HFFc6 (cell line): ENCODE results near the gene RNF214. TPM values are rescaled to one million over a fixed set of nuclear protein-coding genes. Genes with fewer than 3 reads are reported as not detected.
"Not testable (repeated sequence)": the region's sequence is repeated elsewhere in the genome, so short reads cannot be mapped to it uniquely, and the experiment has no call there.

Experiments used
- DNase-seq: peaks from one replicate; pipeline ENCODE4 v3.0.0-alpha.2; 2018
- H3K27ac Mint-ChIP-seq: 2 replicates; pipeline ENCODE4 v1.8.0; 2020; ENCODE audit warnings: mild to moderate bottlenecking, mixed read lengths
- H3K27me3 Mint-ChIP-seq: 2 replicates; pipeline ENCODE4 v1.8.0; 2021; ENCODE audit warnings: mild to moderate bottlenecking, moderate library complexity, mixed read lengths; ENCODE audit not compliant: insufficient read depth
- H3K36me3 Mint-ChIP-seq: 2 replicates; pipeline ENCODE4 v1.8.0; 2021; ENCODE audit warnings: low read depth, mixed read lengths
- H3K4me1 Mint-ChIP-seq: 2 replicates; pipeline ENCODE4 v1.8.0; 2020; ENCODE audit warnings: low read depth, mixed read lengths
- H3K4me3 Mint-ChIP-seq: 2 replicates; pipeline ENCODE4 v1.8.0; 2020; ENCODE audit warnings: mild to moderate bottlenecking, moderate library complexity, mixed read lengths
- H3K9me3 Mint-ChIP-seq: 2 replicates; pipeline ENCODE4 v1.8.0; 2020; ENCODE audit warnings: mild to moderate bottlenecking, mixed read lengths
- CTCF ChIP-seq: fragments of 200-600 bp; sonication (generic); IDR thresholded peaks from 2 replicates; pipeline ENCODE4 v1.5.0; 2021; ENCODE audit warnings: antibody characterized with exemption, mild to moderate bottlenecking
- total RNA-seq, 6 experiments: library from RNA; stranded (reverse); fragmentation: NEBNext Ultra II Directional; extraction: Animal tissue kit (Norgen Biotek cat#: 25700); gene quantifications; 2 replicates in 1 of 6; 3 replicates in 5 of 6; pipeline ENCODE4 v1.2.3, GENCODE V29; 2021

RNF214 gene
- total RNA-seq, 6 experiments from 2014 or later: 17.7 to 25.6 (median 22.1) TPM

GRCh38 chr11:117202386-117203068 is 29.9 kb upstream of the RNF214 start:
- Mint-ChIP-seq H3K27ac (peak overlapping the region; percentile 95), H3K4me3 (peak overlapping the region; percentile 93)
- DNase-seq: no peak

GRCh38 chr11:117203069-117203407 is 29.4 kb upstream of the RNF214 start:
- peaks cover 73% of the 10 kb centered on the region for H3K4me1 Mint-ChIP-seq
- peaks cover 37% of the 10 kb centered on the region for H3K36me3 Mint-ChIP-seq
- peak overlapping the region; percentile 93 for H3K4me3 Mint-ChIP-seq
- peak overlapping the region; percentile 95 for H3K27ac Mint-ChIP-seq
- TF ChIP-seq CTCF: no peak
- H3K27me3 Mint-ChIP-seq: peaks cover 7% of the 10 kb centered on the region
- DNase-seq: no peak
- no peaks in the 10 kb centered on the region for H3K9me3 Mint-ChIP-seq

More at GRCh38 chr11:117202386-117203068, 29.9 kb upstream of the RNF214 start:
- Mint-ChIP-seq H3K27me3 (peaks cover 7% of the 10 kb centered on the region), H3K4me1 (peaks cover 78% of the 10 kb centered on the region), H3K9me3 (no peaks in the 10 kb centered on the region), H3K36me3 (peaks cover 37% of the 10 kb centered on the region)
- TF ChIP-seq CTCF: no peak

- Mint-ChIP-seq H3K27ac (peak overlapping the region; percentile 95), H3K4me1 (peaks cover 64% of the 10 kb centered on the region), H3K36me3 (peaks cover 36% of the 10 kb centered on the region), H3K27me3 (peaks cover 10% of the 10 kb centered on the region), H3K4me3 (peak overlapping the region; percentile 93), H3K9me3 (no peaks in the 10 kb centered on the region)
- no peak for DNase-seq
- TF ChIP-seq CTCF: peak; percentile 21; the same call in 1 of the 2 replicates
Observed at GRCh38 chr11:117204283-117205080, 28.0 kb upstream of the RNF214 start.

GRCh38 chr11:117205211-117205818 is 27.2 kb upstream of the RNF214 start:
- Mint-ChIP-seq H3K4me1 (peaks cover 59% of the 10 kb centered on the region), H3K27ac (peak overlapping the region; percentile 74), H3K36me3 (peaks cover 32% of the 10 kb centered on the region), H3K4me3 (peak overlapping the region; percentile 30; the same call in 1 of the 2 replicates), H3K27me3 (peaks cover 12% of the 10 kb centered on the region), H3K9me3 (no peaks in the 10 kb centered on the region)
- DNase-seq: no peak
- no peak for TF ChIP-seq CTCF

GRCh38 chr11:117206111-117206510 is 26.4 kb upstream of the RNF214 start:
- not testable (repeated sequence) for H3K4me3 Mint-ChIP-seq, H3K9me3 Mint-ChIP-seq, DNase-seq
- peaks cover 51% of the 10 kb centered on the region for H3K4me1 Mint-ChIP-seq
- H3K36me3 Mint-ChIP-seq: peaks cover 25% of the 10 kb centered on the region
- H3K27me3 Mint-ChIP-seq: peaks cover 12% of the 10 kb centered on the region
- peak overlapping the region; percentile 78 for H3K27ac Mint-ChIP-seq

- H3K4me1 Mint-ChIP-seq: peaks cover 43% of the 10 kb centered on the region
- H3K27me3 Mint-ChIP-seq: peaks cover 15% of the 10 kb centered on the region
- not testable (repeated sequence) for H3K4me3 Mint-ChIP-seq, H3K9me3 Mint-ChIP-seq, DNase-seq, H3K27ac Mint-ChIP-seq
- peaks cover 22% of the 10 kb centered on the region for H3K36me3 Mint-ChIP-seq
Observed at GRCh38 chr11:117206859-117207258, 25.6 kb upstream of the RNF214 start.

- Mint-ChIP-seq H3K4me1 (peaks cover 37% of the 10 kb centered on the region), H3K27me3 (peaks cover 15% of the 10 kb centered on the region), H3K36me3 (peaks cover 22% of the 10 kb centered on the region)
- not testable (repeated sequence) for DNase-seq, H3K27ac Mint-ChIP-seq, H3K4me3 Mint-ChIP-seq, H3K9me3 Mint-ChIP-seq
Observed at GRCh38 chr11:117207481-117207880, 25.0 kb upstream of the RNF214 start.
